HG03442 (cell line): ENCODE results near the gene KCNN4.

ENCODE experiments used
- ATAC-seq: cut with Tn5 transposase; IDR thresholded peaks from one replicate; pipeline ENCODE4 v1.9.1; 2021; ENCODE audit warnings: mild to moderate bottlenecking, moderate library complexity; ENCODE audit not compliant: unreplicated experiment

The KCNN4 gene

DNA sequence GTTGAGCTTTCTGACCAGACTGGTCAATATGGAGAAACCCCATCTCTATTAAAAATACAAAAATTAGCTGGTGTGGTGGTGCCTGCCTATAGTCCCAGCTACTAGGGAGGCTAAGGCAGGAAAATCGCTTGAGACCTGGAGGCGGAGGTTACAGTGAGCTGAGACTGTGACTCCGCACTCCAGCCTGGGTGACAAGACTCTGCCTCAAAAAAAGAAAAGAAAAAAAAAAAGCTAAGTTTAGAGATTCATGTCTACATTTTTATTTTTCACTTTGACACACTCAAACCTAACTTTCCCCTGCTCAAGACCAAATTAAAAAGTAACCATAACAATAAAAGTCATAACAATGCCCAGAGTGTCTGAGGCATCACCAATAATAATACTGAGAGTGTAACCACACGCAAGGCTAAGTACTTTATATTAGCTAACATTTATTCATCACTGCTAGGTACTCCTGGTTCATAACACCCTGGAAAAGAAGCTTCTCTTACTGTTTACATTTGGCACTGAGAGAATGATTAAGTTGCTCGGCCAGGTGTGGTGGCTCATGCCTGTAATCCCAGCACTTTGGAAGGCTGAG, 59.2 kb downstream of the KCNN4 start:
- ATAC-seq, result no peak

DNA sequence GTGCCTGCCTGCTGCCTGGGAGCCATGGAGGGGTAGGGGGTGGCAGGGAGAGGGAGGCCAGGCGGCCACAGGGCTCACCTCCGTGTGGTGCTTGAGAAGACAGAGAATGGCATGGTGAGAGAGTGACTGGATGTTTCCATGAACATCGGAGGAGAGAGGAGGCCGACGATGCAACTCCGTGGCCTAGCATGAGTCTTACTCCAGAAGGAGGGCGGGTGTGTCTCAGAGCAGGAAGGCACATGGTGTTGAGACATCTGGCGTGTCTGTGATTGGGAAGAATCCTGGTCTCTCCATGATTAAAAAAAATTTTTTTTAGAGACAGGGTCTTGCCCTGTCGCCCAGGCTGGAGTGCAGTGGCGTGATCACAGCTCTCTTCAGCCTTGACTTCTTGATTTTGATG, 59.8 kb downstream of the KCNN4 start:
- no peak for ATAC-seq

DNA sequence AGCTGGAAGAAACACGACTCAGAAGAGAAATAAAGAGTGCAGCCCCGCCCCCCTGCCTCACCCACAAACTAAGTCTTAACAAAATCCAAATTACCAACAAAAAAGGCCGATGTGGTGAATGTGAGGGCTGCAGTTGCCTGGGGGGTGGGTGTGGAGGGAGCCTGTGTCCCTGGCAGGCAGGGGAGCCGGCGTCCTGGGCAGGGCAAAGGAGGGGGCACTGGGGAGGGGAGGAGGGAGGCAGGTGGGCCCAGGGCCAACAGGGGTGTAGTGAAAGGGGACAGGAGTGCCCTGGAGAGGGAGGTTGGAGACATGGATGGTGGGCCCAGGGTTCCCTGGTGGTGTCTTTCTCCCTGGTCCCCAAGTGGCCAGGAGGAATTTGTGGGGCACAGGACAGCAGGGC, 60.9 kb downstream of the KCNN4 start:
- ATAC-seq, result no peak

GRCh38 chr19:43719378-43719868, 61.4 kb downstream of the KCNN4 start:
- no peak for ATAC-seq

- no peak for ATAC-seq
Observed at GRCh38 chr19:43718627-43719377, 62.0 kb downstream of the KCNN4 start.
